IMR-90 (cell line): ENCODE results near the gene USB1.

Experiments used
- CEBPB ChIP-seq: IDR thresholded peaks from 2 replicates; pipeline ENCODE4 v1.6.1; 2012; ENCODE audit warnings: low read depth, low read length, improper control_type of control experiment
- ELK1 ChIP-seq: fragments of 150-350 bp; IDR thresholded peaks from 2 replicates; pipeline ENCODE4 v1.6.1; 2016; ENCODE audit warnings: low read depth, mild to moderate bottlenecking, low read length, moderate library complexity, borderline replicate concordance
- MAZ ChIP-seq: IDR thresholded peaks from 2 replicates; pipeline ENCODE4 v1.6.1; 2012; ENCODE audit warnings: low read depth, mild to moderate bottlenecking, low read length, improper control_type of control experiment, moderate library complexity, borderline replicate concordance
- MXI1 ChIP-seq: IDR thresholded peaks from 2 replicates; pipeline ENCODE4 v1.6.1; 2012; ENCODE audit warnings: low read depth, mild to moderate bottlenecking, low read length, moderate library complexity, borderline replicate concordance
- NFE2L2 ChIP-seq: fragments of 150-350 bp; IDR thresholded peaks from 2 replicates; pipeline ENCODE4 v1.6.1; 2016; ENCODE audit warnings: low read depth, mild to moderate bottlenecking, low read length
- POLR2A ChIP-seq: IDR thresholded peaks from 2 replicates; pipeline ENCODE4 v1.6.1; 2012; ENCODE audit warnings: mild to moderate bottlenecking, low read depth, low read length
- RAD21 ChIP-seq: IDR thresholded peaks from 2 replicates; pipeline ENCODE4 v1.6.1; 2012; ENCODE audit warnings: low read length, improper control_type of control experiment
- RFX5 ChIP-seq: IDR thresholded peaks from 2 replicates; pipeline ENCODE4 v1.8.0; 2012; ENCODE audit warnings: low read depth, mild to moderate bottlenecking, low read length, moderate library complexity
- TF ChIP-seq, protein P1 (sequence below): conservative IDR thresholded peaks from 2 replicates; pipeline ENCODE4 v1.5.1; 2012; ENCODE audit warnings: mild to moderate bottlenecking, low read depth, low read length, improper control_type of control experiment
- TF ChIP-seq, protein P2 (sequence below): fragments of 150-350 bp; IDR thresholded peaks from 2 replicates; pipeline ENCODE4 v1.6.1; 2017; ENCODE audit warnings: mild to moderate bottlenecking, antibody characterized with exemption, low read length, low read depth

DNA sequence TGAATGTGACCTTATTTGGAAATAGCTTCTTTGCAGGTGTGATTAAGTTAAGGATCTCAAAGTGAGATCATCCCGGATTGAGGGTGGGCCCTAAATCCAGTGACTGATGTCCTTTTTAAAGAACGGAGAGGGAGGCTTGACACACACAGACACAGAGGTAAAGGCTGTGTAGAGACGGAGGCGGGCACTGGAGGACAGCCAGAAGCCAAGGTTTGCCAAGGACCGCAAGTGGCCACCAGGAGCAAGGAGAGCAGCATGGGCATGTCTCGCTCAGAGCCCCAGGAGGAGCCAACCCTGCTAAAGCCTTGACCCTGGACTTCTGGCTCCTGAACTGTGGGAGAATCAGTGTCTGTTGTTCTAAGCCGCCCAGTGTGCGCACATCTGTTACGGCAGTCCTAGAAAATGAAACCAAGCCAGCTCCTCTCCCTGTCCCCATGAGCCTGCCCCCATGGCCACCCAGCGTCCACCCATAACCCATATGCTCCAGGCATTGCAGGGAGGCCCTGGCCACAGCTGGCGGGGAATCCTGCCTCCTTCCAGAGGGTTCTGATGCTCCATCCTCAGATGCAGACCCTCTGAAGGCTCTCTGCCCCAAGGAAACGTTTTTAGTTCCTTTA lies 45.5 kb upstream of the USB1 start:
- TF ChIP-seq, protein P1, sequence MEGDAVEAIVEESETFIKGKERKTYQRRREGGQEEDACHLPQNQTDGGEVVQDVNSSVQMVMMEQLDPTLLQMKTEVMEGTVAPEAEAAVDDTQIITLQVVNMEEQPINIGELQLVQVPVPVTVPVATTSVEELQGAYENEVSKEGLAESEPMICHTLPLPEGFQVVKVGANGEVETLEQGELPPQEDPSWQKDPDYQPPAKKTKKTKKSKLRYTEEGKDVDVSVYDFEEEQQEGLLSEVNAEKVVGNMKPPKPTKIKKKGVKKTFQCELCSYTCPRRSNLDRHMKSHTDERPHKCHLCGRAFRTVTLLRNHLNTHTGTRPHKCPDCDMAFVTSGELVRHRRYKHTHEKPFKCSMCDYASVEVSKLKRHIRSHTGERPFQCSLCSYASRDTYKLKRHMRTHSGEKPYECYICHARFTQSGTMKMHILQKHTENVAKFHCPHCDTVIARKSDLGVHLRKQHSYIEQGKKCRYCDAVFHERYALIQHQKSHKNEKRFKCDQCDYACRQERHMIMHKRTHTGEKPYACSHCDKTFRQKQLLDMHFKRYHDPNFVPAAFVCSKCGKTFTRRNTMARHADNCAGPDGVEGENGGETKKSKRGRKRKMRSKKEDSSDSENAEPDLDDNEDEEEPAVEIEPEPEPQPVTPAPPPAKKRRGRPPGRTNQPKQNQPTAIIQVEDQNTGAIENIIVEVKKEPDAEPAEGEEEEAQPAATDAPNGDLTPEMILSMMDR, result no peak
- TF ChIP-seq, protein P2, sequence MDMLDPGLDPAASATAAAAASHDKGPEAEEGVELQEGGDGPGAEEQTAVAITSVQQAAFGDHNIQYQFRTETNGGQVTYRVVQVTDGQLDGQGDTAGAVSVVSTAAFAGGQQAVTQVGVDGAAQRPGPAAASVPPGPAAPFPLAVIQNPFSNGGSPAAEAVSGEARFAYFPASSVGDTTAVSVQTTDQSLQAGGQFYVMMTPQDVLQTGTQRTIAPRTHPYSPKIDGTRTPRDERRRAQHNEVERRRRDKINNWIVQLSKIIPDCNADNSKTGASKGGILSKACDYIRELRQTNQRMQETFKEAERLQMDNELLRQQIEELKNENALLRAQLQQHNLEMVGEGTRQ, result no peak
- TF ChIP-seq RFX5, result no peak
- TF ChIP-seq POLR2A, result no peak
- TF ChIP-seq MAZ, result no peak
- no peak for TF ChIP-seq MXI1
- TF ChIP-seq ELK1, result no peak
- no peak for TF ChIP-seq RAD21
- TF ChIP-seq CEBPB, result no peak
- TF ChIP-seq NFE2L2, result no peak
